Astrocyte of the hippocampus (primary cell): ENCODE data around the gene GPR62.
"Not testable (repeated sequence)": the region's sequence is repeated elsewhere in the genome, so short reads cannot be mapped to it uniquely, and the experiment has no call there.

Experiments used
- DNase-seq: peaks from one replicate; pipeline ENCODE4 v3.0.0; 2011; ENCODE audit warnings: low read depth, low spot score

Gene GPR62

GRCh38 chr3:51992017-51992682 lies 37.0 kb downstream of the GPR62 start:
- DNase-seq: no peak

GRCh38 chr3:51993657-51994056 lies 38.5 kb downstream of the GPR62 start:
- DNase-seq: not testable (repeated sequence)

GRCh38 chr3:51994530-51994929 lies 39.3 kb downstream of the GPR62 start:
- no peak for DNase-seq

GRCh38 chr3:51995346-51996163 lies 40.4 kb downstream of the GPR62 start, which contains the start of gene RPL29:
Gene RPL29 (minus strand): TSS chr3:51995895. CDS start chr3:51995461, 434 bp downstream.
- peak; percentile 97 for DNase-seq

- no peak for DNase-seq
Observed at GRCh38 chr3:51997172-51997571, 42.0 kb downstream of the GPR62 start.

- DNase-seq: peak; percentile 58
Observed at GRCh38 chr3:51997935-51998596, 42.9 kb downstream of the GPR62 start.

- DNase-seq: no peak
Observed at GRCh38 chr3:51998774-51999173, 43.6 kb downstream of the GPR62 start.

- DNase-seq: no peak
Observed at GRCh38 chr3:51999846-52000245, 44.7 kb downstream of the GPR62 start.

GRCh38 chr3:52001443-52001974 lies 46.3 kb downstream of the GPR62 start:
- peak; percentile 85 for DNase-seq

GRCh38 chr3:52002748-52003147 lies 47.6 kb downstream of the GPR62 start:
- DNase-seq: no peak

- peak; percentile 77 for DNase-seq
Observed at GRCh38 chr3:52004163-52004787, 49.1 kb downstream of the GPR62 start.

- no peak for DNase-seq
Observed at GRCh38 chr3:52004906-52005395, 49.8 kb downstream of the GPR62 start.

- peak; percentile 59 for DNase-seq
Observed at GRCh38 chr3:52005571-52005986, 50.4 kb downstream of the GPR62 start.

GRCh38 chr3:52006017-52006819 lies 51.0 kb downstream of the GPR62 start:
- DNase-seq: no peak

- no peak for DNase-seq
Observed at GRCh38 chr3:52006820-52007133, 51.6 kb downstream of the GPR62 start.
